Stimulated activated CD8-positive, alpha-beta memory T cell treated with anti-CD3 and anti-CD28 coated beads, Interleukin-2, amount 100 ng/mL, for 1 hour (primary cell): ENCODE data around the gene LEF1.
A peak's percentile ranks its signal among the peaks of the same experiment; 100 is the strongest.
"Not testable (repeated sequence)": the region's sequence is repeated elsewhere in the genome, so short reads cannot be mapped to it uniquely, and the experiment has no call there.

Source experiments
- DNase-seq, 2 donors: peaks; one replicate each; pipeline ENCODE4 v3.0.0-alpha.2; 2020; ENCODE audit warnings: low read depth in 2 of 2

The LEF1 gene

GRCh38 chr4:108034565-108034964 lies 134.2 kb downstream of the LEF1 start:
- no peak for DNase-seq

- no peak for DNase-seq
These were observed 135.4 kb downstream of the LEF1 start for GRCh38 chr4:108033348-108033747.

DNA sequence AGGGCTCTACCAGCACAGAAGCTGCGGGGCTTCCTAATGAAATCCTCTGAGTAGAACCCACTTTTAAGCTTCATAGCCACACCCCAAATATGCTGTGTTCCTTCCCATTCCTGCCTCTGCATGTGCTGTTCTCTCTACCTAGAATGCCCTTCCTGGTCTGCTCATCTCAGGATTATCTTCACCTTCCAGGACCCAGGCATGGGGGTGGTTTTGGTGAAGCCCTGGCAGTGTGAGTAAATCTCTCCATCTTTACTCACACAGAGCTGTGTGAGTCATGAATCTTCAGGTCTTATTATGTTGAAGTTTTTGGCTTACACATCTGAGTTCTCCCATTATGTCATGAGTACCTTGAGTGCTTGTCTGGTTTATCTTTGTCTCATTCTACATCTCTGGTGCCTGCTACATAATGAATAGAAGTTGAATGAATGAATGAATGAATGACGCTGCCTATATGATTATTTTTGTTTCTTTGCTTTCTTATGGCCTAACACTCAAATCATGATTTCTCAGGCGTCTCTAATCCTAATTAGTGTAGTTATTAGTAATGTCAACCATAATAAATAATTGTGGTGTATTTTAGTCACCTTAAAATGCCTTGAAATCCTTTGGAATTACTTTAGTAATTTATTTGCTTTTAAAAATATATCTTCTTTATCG lies 137.2 kb downstream of the LEF1 start:
- DNase-seq: no peak

DNA sequence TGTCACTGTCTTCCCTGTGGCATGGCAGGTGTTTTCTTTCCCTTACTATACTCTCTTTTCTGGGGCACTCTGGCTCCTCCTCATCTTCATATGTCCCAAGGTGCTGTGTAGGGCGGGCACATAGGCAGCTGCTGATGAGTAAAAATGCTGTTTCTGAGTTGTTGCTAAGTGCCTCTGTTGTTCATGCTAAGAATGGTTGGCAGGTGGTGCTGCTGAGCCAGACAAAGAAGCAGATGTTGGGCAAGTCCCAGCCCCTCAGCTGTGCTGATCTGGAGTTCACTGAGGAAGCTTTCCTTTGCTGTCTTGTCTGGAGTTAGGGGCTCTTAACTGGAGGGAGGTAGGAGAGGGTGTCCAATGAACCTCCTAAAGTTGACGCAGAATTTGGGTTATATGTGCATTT lies 138.4 kb downstream of the LEF1 start:
- peak; percentile 24 to 47 for DNase-seq

DNA sequence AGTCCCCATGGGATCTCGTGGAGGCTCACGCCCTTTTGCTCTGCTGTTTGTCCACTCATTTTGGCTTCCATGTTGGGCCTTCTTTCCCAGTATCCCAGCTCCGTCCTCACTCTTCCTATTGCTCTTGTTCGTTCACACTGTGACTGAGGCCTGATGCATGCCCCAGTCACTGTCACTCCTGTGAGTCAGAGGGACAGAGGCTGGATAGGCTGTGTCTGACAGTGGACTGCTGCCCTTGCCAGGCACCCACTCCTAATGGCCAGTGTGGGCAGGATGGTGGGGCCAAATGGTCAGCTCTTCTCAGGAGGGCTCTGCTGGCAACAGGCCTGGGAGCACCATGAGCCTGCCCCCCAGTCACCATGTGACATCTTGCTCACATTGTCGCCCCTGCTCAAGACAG lies 139.0 kb downstream of the LEF1 start:
- no peak for DNase-seq

GRCh38 chr4:108029016-108029720 lies 139.6 kb downstream of the LEF1 start:
- no peak for DNase-seq

GRCh38 chr4:108024878-108025165 lies 143.9 kb downstream of the LEF1 start:
- no peak for DNase-seq

GRCh38 chr4:108024085-108024877 lies 144.5 kb downstream of the LEF1 start:
- DNase-seq: no peak

GRCh38 chr4:108018884-108019187 lies 149.9 kb downstream of the LEF1 start:
- no peak for DNase-seq

- peak; percentile 66 to 74 for DNase-seq
These were observed 150.5 kb downstream of the LEF1 start for GRCh38 chr4:108018040-108018883.

DNA sequence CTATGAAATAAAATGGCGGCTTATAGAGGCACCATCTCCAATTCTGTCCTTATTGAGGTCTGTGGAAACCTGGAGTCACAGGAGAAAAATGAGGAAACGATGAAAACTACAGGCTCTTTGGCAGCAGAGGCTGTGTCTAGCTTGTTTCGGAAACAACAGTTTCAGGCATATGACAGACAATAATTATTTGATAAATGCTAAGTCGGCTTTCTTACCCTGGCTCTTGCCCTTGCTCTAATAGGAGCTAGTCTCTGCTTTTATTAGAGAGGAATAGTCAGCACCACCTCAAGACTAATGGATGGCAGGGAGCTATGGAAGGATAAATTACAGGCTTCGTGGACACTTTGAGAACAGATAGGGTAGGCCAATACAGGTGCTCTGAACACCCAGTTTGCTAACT lies 154.8 kb downstream of the LEF1 start:
- no peak for DNase-seq

GRCh38 chr4:108013327-108013726 lies 155.4 kb downstream of the LEF1 start:
- no peak for DNase-seq

GRCh38 chr4:108012382-108012781 lies 156.3 kb downstream of the LEF1 start:
- not testable (repeated sequence) for DNase-seq

DNA sequence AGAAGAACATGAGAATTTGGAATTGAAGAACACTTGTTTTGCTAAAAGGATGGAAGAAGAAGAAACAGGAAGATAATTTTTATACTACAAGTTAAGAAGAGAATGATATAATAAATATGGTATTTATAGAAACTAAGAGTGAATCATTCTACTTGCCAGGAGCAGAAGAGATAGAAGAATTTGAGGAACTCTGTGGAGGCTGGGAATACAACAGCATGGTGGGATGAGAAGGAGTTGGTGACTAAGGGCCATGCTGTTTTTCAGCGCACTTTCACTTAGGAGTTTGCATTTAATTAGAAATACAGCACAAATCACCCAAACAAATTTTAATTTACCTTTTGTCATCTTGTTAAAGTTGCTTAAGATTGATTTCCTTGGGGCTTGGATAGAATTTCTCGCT lies 158.6 kb downstream of the LEF1 start:
- DNase-seq: no peak

- DNase-seq: no peak
These were observed 160.0 kb downstream of the LEF1 start for GRCh38 chr4:108008721-108009120.

- no peak for DNase-seq
These were observed 160.7 kb downstream of the LEF1 start for GRCh38 chr4:108007984-108008383.

DNA sequence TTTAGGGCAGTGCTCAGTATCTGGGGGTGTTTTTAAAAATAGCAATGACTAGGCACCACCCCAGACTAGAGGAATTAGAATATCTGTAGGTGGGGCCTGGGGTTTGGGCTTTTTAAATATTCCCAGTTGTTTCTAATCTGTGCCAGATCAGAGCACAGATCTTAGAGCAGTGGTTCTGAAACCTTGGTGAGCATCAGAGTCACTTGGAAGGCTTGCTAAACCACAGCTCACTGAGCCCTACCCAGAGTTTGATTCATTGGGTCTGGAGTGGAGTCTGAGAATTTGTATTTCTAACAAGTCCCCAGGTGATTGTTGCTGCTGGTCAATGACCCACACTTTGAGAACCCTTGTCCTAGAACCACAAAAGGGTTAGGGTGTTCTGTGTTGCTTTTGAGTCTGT lies 162.4 kb downstream of the LEF1 start:
- no peak for DNase-seq

DNA sequence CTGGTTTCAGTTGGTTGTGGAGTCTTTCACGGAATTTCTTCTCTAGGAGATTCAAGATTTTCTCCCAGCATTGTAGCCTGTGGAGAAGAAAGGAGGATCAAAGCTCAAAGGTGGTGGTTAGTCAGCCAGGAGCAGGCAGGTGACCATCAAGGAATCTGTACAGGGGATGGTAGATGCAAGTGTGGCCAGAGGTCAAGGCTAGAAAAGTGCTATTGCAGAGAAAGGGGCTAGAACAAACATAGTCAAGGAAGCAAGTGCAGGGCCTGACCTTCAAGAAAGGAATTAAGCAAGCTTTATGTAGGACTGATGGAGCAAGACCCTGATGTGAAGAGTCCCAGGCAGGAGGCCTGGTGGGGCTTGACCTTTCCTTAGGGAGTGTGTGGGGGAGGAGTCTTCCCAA lies 162.9 kb downstream of the LEF1 start:
- no peak for DNase-seq

- DNase-seq: no peak
These were observed 164.1 kb downstream of the LEF1 start for GRCh38 chr4:108004646-108005045.

DNA sequence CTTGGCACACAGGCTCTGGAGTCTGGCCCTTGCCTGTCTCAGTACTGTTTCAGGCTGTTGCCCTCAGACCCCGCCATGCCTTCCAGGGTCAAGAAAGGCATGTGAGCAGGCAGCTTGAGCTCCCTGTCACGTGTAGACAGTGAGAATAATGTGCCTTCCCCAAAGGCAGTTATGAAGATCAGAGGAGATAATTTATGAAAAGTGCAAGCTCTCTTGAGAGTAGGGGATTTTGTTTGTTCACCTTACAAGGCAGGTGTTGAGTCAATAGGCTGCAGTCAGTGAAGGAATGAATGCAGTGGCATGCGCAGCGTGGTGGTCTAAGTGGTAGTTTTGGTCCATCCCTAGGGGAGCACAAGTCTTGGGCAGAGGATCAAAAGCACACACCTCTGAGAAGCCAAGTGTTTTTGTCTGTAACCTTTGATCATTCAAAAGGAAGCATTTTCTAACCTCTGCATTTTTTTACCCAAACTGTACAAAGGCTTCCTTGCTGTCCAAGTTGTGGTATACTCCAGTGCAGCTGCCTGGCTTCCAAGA lies 164.7 kb downstream of the LEF1 start:
- DNase-seq: no peak

- DNase-seq: no peak
These were observed 167.1 kb downstream of the LEF1 start for GRCh38 chr4:108001540-108002135.
